Naive thymus-derived CD8-positive, alpha-beta T cell (primary cell): Measurements from ENCODE around the gene MEX3C. TPM values are rescaled to one million over a fixed set of nuclear protein-coding genes. Genes with fewer than 3 reads are reported as not detected.

Experiments
- ATAC-seq, 2 donors: fragments of 150-1000 bp; cut with Tn5 transposase in 1 of 2; sonication (Bioruptor Pico), chemical (Tn5 transposase) in 1 of 2; 1 replicate in 1 of 2; 2 replicates in 1 of 2; pipeline ENCODE4 v1.10.0; 2021; ENCODE audit warnings: mild to moderate bottlenecking in 2 of 2, moderate library complexity in 2 of 2
- POLR2A ChIA-PET: fragments of 350-600 bp; sonication (Branson Sonifier 250); formaldehyde crosslinking; loops from one replicate; lab custom pipeline; 2021; ENCODE audit warnings: antibody characterized with exemption; lab: Charles Lee
- DNase-seq, 10 donors: peaks; one replicate each; pipeline versions ENCODE4 v3.0.0 to v3.0.0-alpha.2; 2020 to 2022
- H3K27ac Mint-ChIP-seq, 10 donors: one replicate each; pipeline ENCODE4 v1.8.0; 2020 to 2022; ENCODE audit warnings: mild to moderate bottlenecking in 10 of 10, mixed read lengths in 10 of 10, moderate library complexity in 4 of 10, inconsistent platforms in 1 of 10
- H3K27me3 Mint-ChIP-seq, 5 donors: one replicate each; pipeline ENCODE4 v1.8.0; 2021 to 2022; ENCODE audit warnings: mixed read lengths in 5 of 5
- H3K36me3 Mint-ChIP-seq, 3 donors: one replicate each; pipeline ENCODE4 v1.8.0; 2020 to 2022; ENCODE audit warnings: mixed read lengths in 3 of 3, mild to moderate bottlenecking in 2 of 3, inconsistent platforms in 1 of 3
- H3K4me1 Mint-ChIP-seq, 4 donors: one replicate each; pipeline ENCODE4 v1.8.0; 2021 to 2022; ENCODE audit warnings: mixed read lengths in 4 of 4
- H3K4me3 Mint-ChIP-seq, 10 donors: one replicate each; pipeline ENCODE4 v1.8.0; 2020 to 2022; ENCODE audit warnings: mild to moderate bottlenecking in 10 of 10, mixed read lengths in 10 of 10, moderate library complexity in 6 of 10, inconsistent platforms in 1 of 10
- H3K9me3 Mint-ChIP-seq, 9 donors: one replicate each; pipeline ENCODE4 v1.8.0; 2020 to 2022; ENCODE audit warnings: mixed read lengths in 9 of 9, mild to moderate bottlenecking in 3 of 9, inconsistent platforms in 1 of 9, moderate library complexity in 1 of 9
- polyA plus RNA-seq, 3 donors: library from polyadenylated mRNA; unstranded; fragments of 300-500 nt; fragmentation: Illumina TruSeq; gene quantifications; one replicate each; pipeline ENCODE4 v1.2.3, GENCODE V29; 2021
- total RNA-seq, 8 experiments: library from RNA in 2 of 8; stranded (reverse) in 2 of 8; gene quantifications; one replicate each; pipeline ENCODE4 v1.2.3 and lab custom pipeline; 2021 to 2026

The MEX3C gene
- total and polyA plus RNA-seq, 5 experiments from 2014 or later, result 1.7 to 57.6 (median 7.4) TPM

DNA sequence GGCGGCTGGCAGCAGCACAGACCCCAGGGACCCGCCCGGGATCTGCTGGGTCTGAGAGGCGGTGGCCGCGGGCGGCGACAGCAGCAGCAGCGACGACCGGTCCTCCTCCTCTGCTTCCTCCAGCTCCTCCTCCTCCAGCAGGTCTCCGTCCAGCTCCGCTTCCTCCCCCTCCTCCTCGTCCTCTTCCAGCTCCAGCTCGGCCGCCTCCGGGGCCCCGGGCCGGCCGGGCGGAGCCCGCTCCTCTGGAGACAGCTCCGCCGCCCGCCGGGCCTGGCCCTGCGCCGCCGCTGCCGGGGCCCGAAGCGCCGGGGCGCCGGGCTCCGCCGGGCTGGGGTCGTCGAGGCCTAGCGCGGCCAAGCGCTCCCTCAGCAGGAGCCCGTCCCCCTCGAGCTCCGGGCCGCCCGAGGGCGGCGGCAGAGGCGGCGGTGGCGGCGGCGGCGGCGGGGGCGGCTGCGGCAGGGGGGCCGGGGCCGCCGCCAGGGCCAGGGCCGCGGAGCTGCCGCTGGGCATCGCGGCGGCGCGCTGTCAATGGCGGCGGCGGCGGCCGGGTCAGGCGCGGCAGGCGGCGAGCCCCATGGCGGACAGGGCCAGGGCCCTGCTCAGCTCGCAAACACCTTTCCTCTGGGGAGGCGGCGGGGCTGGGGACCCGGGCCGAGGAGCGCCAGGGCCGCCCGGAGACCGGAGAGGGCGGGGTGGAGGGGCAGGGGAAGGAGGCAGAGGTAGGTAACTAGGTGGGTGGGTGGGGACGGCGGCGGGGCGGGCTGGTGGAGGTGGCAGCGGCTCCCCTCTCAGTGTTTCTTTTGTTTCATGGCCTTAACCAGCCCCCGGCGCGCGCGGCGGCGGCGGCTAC, 445 bp downstream of the MEX3C start:
- Mint-ChIP-seq H3K4me3 (peak overlapping the region; percentile 83 to 98 (median 97)), H3K9me3 (no peaks in the 10 kb centered on the region), H3K27me3 (no peaks in the 10 kb centered on the region), H3K27ac (peak overlapping the region; percentile 25 to 99 (median 97)), H3K36me3 (no peaks in the 10 kb centered on the region), H3K4me1 (peaks cover 18 to 47% (median 37%) of the 10 kb centered on the region in 4 donors)
- DNase-seq (peak in 7 of 10 donors; percentile 8 to 89 (median 28)), ATAC-seq (peak; percentile 71 to 74)
- POLR2A ChIA-PET, result interaction anchor here (0.6 to 5.3 kb wide), 16 partner anchors 10 to 916 kb away, joined by 3 to 80 read pairs (median 6); partner anchors contain the start of genes ELAC1, MBD1, ME2 and SMAD4

DNA sequence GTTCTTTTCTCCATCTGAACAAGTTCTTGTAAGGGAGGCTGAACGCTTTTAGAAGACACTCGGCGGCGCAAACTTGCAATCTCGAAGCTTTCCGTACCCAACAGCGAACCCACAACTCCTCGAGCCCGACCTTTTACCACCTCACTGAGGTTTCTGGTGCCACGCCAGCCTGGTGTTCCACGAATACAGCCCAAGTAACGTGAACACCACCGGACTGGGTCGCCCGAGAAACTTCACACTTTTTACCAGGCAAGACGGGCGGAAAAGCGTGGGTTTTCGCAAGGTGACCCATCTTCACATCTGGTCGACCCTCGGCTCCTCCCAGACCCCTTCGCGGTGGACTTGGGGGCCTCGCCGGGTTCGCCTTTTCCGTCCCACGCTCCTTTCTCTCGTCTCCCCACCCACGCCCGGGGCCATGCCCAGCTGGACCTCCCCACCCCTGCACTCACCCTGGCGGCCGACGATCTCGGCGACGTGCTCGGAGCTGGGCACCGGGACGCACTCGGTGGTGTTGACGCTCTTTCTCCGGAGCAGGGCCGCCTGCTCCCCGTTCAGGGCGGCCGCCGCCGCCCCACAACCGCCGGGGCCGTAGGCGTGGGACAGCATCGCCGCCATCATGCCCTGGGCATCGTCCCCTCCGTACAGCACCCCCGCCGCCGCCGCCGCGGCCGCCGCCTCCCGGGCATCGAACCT, 1.2 kb downstream of the MEX3C start:
- Mint-ChIP-seq H3K27me3 (no peaks in the 10 kb centered on the region), H3K4me3 (peak overlapping the region; percentile 68 to 98 (median 94)), H3K36me3 (no peaks in the 10 kb centered on the region), H3K4me1 (peaks cover 21 to 55% (median 45%) of the 10 kb centered on the region in 4 donors), H3K27ac (peak overlapping the region; percentile 77 to 97 (median 94)), H3K9me3 (no peaks in the 10 kb centered on the region)
- ATAC-seq, result peak in 1 of 2 donors; percentile 2
- POLR2A ChIA-PET, result interaction anchor here (0.6 to 5.3 kb wide), 14 partner anchors 8 to 318 kb away, joined by 3 to 80 read pairs (median 6); partner anchors contain the start of genes ELAC1, ME2 and SMAD4
- DNase-seq, result peak; percentile 16 to 65 (median 30)

DNA sequence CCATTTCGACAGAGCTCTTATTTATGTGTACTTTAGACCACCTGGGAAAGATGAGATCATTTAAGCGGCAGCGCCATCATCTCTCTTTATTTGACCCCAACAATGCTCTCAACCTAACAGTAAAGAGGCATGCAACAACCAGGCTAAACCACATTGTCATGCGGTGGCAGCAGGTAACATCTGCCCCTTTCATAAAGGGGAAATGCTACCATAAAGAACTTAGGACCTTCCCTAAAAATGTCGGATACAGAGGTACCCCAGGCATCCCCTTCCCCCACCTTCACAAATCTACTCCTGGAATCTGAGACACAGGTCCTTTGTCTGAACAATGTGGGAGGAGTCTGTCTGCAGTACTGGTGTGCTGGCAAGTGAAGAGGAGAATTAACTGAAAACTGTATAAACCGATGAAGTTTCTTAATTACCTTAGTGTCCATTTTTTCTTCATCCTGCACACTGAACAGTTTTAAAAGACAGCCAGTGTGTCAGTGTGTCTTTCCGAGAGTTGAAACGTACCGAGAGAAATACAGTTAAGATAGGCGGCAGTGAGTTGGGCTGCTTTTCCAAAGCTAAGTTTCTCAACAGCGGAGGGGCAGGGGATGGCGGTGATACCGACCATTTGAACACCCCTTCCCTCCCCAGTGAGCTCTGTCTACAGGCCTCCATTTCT, 1.9 kb downstream of the MEX3C start:
- peaks cover 23 to 61% (median 51%) of the 10 kb centered on the region in 4 donors for H3K4me1 Mint-ChIP-seq
- H3K9me3 Mint-ChIP-seq, result no peaks in the 10 kb centered on the region
- ATAC-seq (no peak), DNase-seq (peak in 9 of 10 donors; percentile 8 to 64 (median 29))
- H3K27me3 Mint-ChIP-seq, result no peaks in the 10 kb centered on the region
- H3K27ac Mint-ChIP-seq, result peak overlapping the region; percentile 77 to 97 (median 94)
- H3K36me3 Mint-ChIP-seq, result no peaks in the 10 kb centered on the region
- H3K4me3 Mint-ChIP-seq, result peak overlapping the region; percentile 68 to 98 (median 94)
- POLR2A ChIA-PET, result interaction anchor here (0.6 to 5.3 kb wide), 9 partner anchors 8 to 317 kb away, joined by 3 to 80 read pairs (median 14); partner anchors contain the start of genes ELAC1, ME2 and SMAD4

DNA sequence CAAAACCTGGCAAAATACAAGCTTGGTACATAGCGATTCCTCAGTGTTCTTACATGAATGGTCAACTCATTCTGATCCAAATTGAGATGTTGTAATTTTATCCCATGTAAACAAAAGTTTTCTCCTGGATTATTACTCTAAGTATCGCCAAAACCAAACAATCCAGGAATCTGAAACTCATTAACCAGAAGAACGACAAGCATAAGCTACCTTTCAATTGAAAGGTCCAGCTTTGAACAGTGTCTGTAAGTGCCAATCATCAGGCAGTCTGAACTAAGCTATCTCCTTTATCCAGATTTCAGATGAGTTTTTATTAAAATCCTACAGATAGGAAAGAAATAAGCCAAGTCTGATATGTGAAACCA, 2.4 kb downstream of the MEX3C start:
- ATAC-seq (no peak), DNase-seq (no peak)
- H3K27me3 Mint-ChIP-seq, result no peaks in the 10 kb centered on the region
- peak overlapping the region; percentile 77 to 97 (median 94) for H3K27ac Mint-ChIP-seq
- H3K36me3 Mint-ChIP-seq, result no peaks in the 10 kb centered on the region
- peak overlapping the region; percentile 68 to 98 (median 94) for H3K4me3 Mint-ChIP-seq
- peaks cover 24 to 67% (median 55%) of the 10 kb centered on the region in 4 donors for H3K4me1 Mint-ChIP-seq
- POLR2A ChIA-PET, result interaction anchor here (1.2 to 5.3 kb wide), 3 partner anchors 9 to 45 kb away, joined by 4 to 80 read pairs (median 6); no protein-coding TSS in a partner anchor
- no peaks in the 10 kb centered on the region for H3K9me3 Mint-ChIP-seq

DNA sequence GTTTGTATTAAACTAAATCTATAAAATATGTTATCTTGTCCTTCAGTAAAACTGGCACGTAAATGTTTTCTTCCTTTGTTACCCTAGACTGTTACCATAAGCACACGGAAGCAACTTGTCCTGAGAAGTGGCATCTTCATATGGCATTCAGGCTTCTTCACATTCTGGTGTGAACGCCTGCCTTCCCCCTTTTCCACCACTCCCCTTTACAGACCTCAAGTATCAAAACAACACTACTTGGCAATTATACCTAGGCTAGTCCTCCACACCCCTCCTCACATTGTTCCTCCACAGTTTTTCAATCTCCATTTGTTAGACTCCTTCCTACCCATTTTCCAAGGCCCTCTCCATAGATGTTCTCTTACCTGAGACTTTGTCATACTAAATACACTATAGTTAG, 2.9 kb downstream of the MEX3C start:
- Mint-ChIP-seq H3K4me1 (peaks cover 26 to 69% (median 58%) of the 10 kb centered on the region in 4 donors), H3K4me3 (peak overlapping the region; percentile 68 to 98 (median 94)), H3K9me3 (no peaks in the 10 kb centered on the region), H3K27me3 (no peaks in the 10 kb centered on the region), H3K36me3 (no peaks in the 10 kb centered on the region), H3K27ac (peak overlapping the region; percentile 21 to 97 (median 93))
- ATAC-seq (no peak), DNase-seq (no peak)
- POLR2A ChIA-PET, result interaction anchor here (5.3 kb wide), 1 partner anchor 40 kb away, joined by 80 read pairs; no protein-coding TSS in a partner anchor

DNA sequence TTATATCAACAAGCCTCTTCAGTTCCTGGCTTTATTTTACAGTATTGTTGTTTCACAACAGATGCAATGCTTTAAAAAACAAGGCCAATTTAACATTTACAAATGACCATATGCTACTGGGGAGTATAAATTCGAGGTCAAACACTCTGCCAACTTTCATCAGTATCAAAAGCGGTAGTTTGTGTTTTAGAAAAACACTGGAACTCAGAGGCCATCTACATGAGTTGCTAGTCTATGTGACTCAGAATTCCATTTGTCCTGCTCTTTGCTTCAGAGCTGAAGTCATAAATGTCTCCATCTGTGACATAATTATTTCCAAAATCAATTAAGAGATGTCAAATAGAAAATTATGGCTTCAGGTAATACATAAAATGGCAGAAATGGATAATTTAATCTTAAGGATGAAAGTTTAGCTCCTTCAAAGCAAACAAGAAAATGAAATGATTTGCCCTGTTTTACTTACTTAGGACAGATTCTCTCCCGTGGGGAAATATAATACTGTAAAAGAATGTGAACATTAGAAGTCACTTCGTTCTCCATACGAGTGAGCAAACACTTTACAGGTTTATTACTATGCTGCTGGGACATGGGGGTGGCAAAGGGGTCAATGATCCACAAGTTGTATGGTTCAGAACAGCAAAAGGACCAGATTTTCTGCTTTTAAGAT, 3.7 kb downstream of the MEX3C start:
- Mint-ChIP-seq H3K4me3 (peak overlapping the region in 9 of 10 donors; percentile 41 to 96 (median 54)), H3K9me3 (no peaks in the 10 kb centered on the region), H3K27me3 (no peaks in the 10 kb centered on the region), H3K4me1 (peaks cover 26 to 69% (median 58%) of the 10 kb centered on the region in 4 donors), H3K36me3 (no peaks in the 10 kb centered on the region), H3K27ac (peak overlapping the region in 6 of 10 donors; percentile 15 to 77 (median 56))
- ATAC-seq (no peak), DNase-seq (no peak)
- POLR2A ChIA-PET, result interaction anchor here (1.2 kb wide), 1 partner anchor 163 kb away, joined by 4 read pairs; the partner anchor contains the start of gene SMAD4

DNA sequence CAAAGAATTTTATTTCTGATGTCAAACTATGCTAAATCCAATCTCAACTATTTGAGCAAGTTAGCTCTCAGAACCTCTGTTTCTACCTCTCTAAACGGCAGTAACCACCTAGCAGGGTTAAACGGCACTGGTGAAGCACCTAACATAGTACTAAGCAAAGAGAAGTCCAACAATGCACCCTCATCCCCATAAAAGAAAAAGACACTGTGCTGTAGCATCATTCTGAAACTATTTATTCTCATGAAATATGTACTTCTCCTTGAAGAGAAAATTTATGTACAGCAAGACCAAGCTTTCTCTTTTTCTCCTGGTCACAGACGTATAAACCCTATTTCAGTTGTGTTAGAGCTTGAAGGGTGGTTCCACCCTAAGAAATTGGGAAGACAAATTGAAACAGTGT, 4.8 kb downstream of the MEX3C start:
- POLR2A ChIA-PET, result interaction anchor here (1.2 to 1.6 kb wide), 2 partner anchors 39 to 162 kb away, joined by 4 to 6 read pairs; partner anchors contain the start of gene SMAD4
- H3K36me3 Mint-ChIP-seq, result peaks cover 0 to 5% (median 0%) of the 10 kb centered on the region in 3 donors
- ATAC-seq (no peak), DNase-seq (no peak)
- peaks cover 26 to 77% (median 63%) of the 10 kb centered on the region in 4 donors for H3K4me1 Mint-ChIP-seq
- H3K27ac Mint-ChIP-seq, result peak overlapping the region in 2 of 10 donors; percentile 40 to 76
- H3K27me3 Mint-ChIP-seq, result no peaks in the 10 kb centered on the region
- H3K9me3 Mint-ChIP-seq, result no peaks in the 10 kb centered on the region
- H3K4me3 Mint-ChIP-seq, result peak overlapping the region in 9 of 10 donors; percentile 23 to 75 (median 39)

DNA sequence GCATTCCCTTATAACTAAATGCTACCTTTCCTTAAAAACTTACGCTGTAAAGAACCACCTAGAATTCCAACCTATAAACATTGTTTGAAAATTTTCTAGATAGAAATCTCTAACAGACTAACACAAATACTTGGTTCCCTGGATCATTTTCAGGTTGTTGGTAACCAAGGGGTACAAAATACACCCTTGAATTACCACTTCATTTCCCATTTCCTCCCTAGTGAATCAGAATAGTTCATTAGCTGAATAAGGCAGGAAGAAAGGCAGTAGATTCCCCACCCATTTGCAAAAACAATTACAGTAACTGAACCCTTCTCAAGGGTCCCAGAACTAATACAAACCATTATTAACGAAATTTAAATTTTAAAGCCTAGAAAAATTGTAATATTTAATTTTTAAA, 5.5 kb downstream of the MEX3C start:
- peaks cover 28 to 84% (median 68%) of the 10 kb centered on the region in 4 donors for H3K4me1 Mint-ChIP-seq
- H3K4me3 Mint-ChIP-seq, result peak overlapping the region in 6 of 10 donors; percentile 11 to 59 (median 22)
- DNase-seq (no peak), ATAC-seq (no peak)
- POLR2A ChIA-PET, result interaction anchor here (1.6 kb wide), 1 partner anchor 38 kb away, joined by 6 read pairs; no protein-coding TSS in a partner anchor
- H3K27me3 Mint-ChIP-seq, result no peaks in the 10 kb centered on the region
- H3K36me3 Mint-ChIP-seq, result peaks cover 0 to 5% (median 0%) of the 10 kb centered on the region in 3 donors
- H3K9me3 Mint-ChIP-seq, result no peaks in the 10 kb centered on the region
- peak overlapping the region in 3 of 10 donors; percentile 4 to 84 (median 55) for H3K27ac Mint-ChIP-seq

DNA sequence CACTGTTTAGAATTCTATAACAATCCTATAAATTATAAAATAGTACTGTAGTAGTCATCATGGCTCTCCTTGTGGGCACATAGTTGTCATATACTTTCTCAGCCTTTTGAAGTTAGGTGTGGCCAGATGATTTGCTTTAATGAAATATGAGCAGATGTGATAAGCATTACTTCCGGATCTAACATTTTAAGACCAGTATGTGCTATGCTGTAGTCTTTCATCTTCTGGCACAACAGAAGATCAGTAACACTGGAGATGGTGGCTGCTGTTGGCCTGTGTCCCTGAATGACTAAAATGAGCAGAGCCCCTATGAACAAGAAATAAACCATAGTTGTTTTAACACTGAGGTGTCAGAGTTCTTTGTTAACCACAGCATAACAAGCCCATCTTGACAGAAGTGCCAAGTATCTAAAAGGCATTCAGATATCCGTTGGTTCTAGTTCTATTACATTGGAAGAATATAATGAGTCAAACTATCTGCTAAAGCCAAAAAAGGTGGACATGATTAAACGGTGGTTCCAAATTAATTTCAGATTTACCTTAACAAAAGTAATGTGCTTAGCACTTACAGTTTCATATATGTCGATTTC, 6.3 kb downstream of the MEX3C start:
- DNase-seq, result peak in 5 of 10 donors; percentile 8 to 45 (median 41)
- peak overlapping the region; percentile 4 to 90 (median 54) for H3K27ac Mint-ChIP-seq
- H3K9me3 Mint-ChIP-seq, result no peaks in the 10 kb centered on the region
- H3K36me3 Mint-ChIP-seq, result peaks cover 0 to 5% (median 0%) of the 10 kb centered on the region in 3 donors
- H3K27me3 Mint-ChIP-seq, result no peaks in the 10 kb centered on the region
- peaks cover 31 to 92% (median 76%) of the 10 kb centered on the region in 4 donors for H3K4me1 Mint-ChIP-seq
- peak overlapping the region in 9 of 10 donors; percentile 27 to 72 (median 53) for H3K4me3 Mint-ChIP-seq
- POLR2A ChIA-PET, result no interaction called here
- ATAC-seq, result peak; percentile 55

DNA sequence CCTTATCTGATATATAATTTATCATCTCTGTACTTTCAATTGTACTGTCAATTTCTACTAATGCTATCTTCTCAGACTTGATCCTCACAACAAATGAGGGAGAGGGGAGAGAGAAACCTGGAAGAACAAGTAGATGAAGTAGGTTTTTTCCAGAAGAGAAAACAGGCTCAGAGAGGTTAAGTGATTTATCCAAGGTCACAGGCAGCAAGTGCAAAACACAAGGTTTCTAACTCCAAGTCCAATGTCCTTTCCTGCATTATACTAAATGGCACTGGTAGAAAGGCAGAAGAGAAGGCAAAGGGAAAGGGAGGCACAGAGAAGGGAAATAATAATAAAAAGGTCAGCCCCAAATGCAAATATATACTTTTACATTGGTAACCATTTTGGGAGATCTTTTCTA, 7.5 kb downstream of the MEX3C start:
- H3K36me3 Mint-ChIP-seq, result peaks cover 0 to 11% (median 2%) of the 10 kb centered on the region in 3 donors
- H3K4me3 Mint-ChIP-seq, result peak overlapping the region in 4 of 10 donors; percentile 22 to 42 (median 26)
- ATAC-seq (no peak), DNase-seq (no peak)
- POLR2A ChIA-PET, result no interaction called here
- peak overlapping the region in 3 of 10 donors; percentile 8 to 74 (median 54) for H3K27ac Mint-ChIP-seq
- H3K27me3 Mint-ChIP-seq, result no peaks in the 10 kb centered on the region
- H3K4me1 Mint-ChIP-seq, result peaks cover 30 to 91% (median 76%) of the 10 kb centered on the region in 4 donors
- H3K9me3 Mint-ChIP-seq, result no peaks in the 10 kb centered on the region
